Activated naive CD4-positive, alpha-beta T cell treated with Interleukin-2 at 50 U/mL for 16 hours (primary cell): ENCODE data around the gene CYP4V2.
A peak's percentile ranks its signal among the peaks of the same experiment; 100 is the strongest.

Experiments used
- DNase-seq: peaks from one replicate; pipeline ENCODE4 v3.0.0-alpha.2; 2020

CYP4V2 gene

DNA sequence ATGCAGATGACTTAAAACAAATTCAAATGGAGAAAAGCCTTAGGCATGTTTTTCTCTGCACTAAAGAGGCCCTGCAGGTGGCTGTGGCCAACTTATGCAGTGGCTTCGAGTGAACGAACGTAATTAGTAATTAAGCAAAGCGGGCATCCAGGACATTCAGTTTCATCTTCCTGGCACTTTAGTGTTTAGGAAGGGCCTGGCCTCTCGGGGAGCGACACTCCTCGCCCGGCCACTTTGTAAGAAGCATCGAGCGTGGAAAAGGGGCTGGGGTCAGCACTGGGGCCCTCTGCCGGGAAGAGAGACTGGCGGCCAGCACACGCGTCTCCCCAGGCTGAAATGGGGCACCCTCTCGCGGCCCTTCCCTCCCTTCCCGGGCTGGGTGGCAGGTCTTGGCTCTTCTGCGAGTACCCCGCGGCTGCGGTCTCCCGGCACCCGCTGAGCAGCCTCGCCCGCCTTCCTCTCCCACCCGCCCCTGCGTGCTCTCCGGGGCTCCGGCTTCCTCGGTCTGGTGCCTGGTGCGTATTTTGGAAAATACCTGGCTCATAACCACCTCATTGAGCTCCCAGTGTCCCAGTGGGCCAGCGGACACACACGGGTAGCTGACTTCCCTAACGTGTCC is 677 bp upstream of the CYP4V2 start:
- peak; percentile 45 for DNase-seq

DNA sequence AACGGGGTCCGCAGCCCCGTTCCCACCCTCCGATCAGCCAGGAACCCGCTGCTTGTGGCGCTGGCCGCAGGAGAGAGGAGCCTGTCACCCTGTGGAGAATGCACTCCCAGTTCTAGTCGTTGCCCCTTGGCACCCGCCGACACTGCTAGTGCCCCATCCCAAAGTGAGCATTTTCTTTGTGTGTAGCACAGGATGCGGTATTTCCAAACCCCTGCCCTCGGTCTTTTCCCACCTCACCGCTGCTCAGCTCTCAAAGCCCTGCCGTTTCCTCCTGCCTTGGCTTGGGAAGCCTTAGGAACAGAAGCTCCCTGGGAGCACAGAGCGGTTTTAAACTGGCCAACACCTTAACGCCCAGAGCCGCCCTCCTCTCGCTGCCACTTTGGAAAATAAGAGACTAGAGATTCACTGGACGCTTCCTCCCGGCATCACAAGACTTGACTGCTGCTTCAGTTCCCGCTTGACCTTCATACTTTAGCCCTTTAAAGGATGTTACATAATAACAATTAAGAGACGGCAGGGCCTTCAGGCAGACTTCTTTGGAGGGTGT is 772 bp downstream of the CYP4V2 start:
- peak; percentile 34 for DNase-seq

DNA sequence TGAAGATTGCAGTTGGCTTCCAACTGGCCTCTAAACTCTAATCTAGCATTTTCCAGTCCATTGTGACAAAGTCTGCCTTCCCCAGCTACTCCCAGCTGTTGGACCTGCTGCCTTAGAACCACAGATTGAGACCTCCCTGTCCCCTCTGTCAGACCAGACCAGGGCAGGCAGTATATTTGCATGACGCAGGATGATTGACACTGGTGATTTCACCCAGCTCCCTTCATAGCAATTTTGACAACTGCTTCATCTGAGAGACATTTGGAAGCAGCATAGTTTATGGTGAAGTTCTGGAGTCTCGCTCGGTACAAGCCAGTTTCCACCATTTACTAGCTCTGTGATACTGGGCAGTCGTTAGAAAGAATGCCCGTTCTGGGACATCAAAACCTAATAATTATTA is 2.5 kb downstream of the CYP4V2 start:
- no peak for DNase-seq

DNA sequence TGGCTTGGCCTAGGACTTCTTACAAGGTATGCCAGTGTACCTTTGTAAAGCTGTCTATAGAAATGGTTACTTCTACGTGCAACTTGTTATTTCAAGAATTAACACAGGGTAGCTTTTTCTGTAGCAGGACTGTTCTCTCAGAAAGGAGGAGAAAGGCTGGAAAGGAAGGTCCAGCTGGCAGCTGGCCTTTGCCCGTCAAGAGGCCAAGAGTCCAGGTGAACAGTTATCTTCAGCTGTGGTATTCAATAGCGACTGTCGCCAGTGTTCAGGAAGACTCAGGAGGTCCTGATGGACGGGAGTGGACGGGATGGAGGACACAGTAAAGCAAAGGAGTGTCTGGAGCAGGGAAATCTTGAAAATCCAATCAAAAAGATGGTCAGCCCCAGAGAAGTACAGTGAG is 4.7 kb downstream of the CYP4V2 start:
- DNase-seq = no peak

DNA sequence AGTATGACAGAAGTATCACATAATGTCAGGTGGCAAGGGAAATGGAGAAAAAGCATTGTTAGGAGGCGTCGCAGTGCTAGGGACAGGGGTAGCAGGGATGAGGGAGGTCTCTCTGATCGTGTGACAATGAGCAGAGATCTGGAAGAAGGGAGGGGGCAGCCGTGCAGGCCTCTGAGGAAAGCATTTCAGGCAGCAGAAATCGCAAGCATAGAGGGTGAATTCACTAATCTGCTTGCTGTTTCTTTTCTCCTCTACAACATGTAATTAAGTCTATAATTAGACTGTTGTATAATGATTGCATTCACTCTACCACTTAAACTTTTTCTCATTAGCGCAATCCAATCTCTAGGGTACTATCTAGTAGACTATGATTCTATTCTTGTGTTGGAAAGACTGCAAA is 9.1 kb downstream of the CYP4V2 start:
- DNase-seq = no peak

DNA sequence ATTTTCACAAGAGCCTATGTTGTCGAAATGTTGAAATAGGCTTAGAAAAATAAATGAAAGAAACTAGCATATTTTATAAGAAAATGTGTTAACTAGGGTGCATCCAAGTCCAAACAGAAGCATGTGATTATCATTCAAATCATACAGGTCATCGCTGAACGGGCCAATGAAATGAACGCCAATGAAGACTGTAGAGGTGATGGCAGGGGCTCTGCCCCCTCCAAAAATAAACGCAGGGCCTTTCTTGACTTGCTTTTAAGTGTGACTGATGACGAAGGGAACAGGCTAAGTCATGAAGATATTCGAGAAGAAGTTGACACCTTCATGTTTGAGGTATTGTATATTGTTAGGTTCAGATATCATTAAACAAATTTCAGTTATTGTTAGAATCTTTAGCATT is 9.6 kb downstream of the CYP4V2 start:
- DNase-seq = no peak

DNA sequence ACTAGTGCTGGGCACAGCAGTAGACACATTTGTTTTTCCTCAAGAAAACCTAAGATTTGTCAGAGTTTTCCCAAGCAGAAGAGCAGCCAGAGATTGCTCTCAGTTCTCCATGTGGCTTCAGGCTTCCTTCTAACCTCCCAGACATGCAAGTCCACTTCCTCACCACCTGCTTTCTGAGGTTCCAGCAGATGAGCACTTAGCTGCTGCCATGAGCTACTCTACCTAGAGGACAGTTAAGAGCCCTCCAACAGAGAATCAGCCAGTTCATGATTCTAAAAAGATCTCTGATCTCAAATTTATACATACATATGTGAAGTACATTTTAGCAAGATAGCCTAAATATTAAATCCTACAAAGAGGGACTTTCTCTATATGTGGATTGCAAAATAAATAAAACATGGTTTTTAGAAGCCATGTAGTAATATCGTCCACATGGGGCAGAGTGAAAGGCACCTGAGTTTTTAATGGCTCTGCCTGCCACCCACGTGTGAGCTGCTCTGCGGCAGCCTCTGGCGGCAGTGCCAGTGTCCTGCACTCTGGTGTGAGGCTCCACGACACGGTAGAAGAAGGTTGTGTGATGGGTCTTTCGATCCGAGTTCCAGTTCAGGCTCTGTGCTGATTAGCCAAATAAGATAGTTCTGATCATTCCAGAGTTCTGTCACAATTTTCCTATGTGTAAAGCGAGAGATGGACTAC is 10.3 kb downstream of the CYP4V2 start:
- peak; percentile 68 for DNase-seq

DNA sequence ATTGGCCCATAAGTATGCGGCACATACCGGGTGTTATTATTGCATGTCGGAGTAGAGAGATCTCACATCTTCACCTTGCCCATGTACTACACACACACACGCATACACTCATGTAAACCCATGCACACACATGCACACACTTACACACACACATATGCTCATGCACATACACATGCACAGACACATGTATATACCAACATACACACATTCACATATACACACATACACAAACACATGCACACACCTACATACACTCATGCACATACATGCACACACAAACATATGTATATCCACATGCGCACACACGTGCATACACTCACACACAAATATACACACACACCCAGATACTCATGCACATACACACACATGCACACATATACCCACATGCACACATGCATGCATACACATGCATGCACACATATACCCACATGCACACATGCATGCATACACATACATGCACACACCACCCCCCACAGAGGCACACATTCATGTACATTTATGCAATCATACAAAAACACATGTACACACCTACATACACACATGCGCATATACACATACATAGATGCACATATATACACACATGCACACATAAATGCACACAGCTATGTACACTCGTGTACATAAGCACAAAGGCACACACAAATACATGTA is 11.2 kb downstream of the CYP4V2 start:
- no peak for DNase-seq

DNA sequence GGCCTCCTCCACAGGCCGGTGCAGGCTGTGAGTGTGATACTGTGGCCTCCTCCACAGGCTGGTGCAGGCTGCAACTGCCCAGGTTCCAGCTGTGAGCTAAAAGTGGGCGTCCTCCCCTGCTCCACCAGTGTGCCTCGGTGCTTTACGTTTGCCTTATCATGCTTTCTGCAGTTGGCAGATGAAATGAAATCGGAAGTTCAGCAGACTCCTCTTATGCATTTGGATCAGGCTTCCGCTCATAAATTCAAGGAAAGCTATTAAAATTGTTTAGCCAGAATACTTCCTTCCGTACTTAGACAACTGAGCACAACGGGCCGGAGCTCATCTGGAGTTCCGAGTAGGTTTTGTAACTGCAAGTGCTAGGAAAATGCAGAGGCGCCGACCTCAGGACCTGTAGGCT is 12.0 kb downstream of the CYP4V2 start:
- no peak for DNase-seq

DNA sequence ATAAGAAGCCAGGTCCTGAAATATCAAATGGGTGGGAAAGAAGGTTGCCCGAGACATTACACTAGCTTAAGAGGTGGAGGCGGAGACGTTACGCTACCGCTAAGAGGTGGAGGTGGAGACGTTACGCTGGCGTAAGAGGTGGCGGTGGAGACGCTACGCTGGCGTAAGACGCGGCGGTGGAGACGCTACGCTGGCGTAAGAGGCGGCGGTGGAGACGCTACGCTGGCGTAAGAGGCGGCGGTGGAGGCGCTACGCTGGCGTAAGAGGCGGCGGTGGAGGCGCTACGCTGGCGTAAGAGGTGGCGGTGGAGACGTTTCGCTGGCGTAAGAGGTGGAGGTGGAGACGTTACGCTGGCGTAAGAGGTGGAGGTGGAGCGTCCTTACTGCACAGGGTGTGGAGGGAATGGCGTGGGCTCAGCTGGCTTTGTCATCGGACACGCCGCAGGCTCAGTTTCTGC is 12.8 kb downstream of the CYP4V2 start:
- no peak for DNase-seq

DNA sequence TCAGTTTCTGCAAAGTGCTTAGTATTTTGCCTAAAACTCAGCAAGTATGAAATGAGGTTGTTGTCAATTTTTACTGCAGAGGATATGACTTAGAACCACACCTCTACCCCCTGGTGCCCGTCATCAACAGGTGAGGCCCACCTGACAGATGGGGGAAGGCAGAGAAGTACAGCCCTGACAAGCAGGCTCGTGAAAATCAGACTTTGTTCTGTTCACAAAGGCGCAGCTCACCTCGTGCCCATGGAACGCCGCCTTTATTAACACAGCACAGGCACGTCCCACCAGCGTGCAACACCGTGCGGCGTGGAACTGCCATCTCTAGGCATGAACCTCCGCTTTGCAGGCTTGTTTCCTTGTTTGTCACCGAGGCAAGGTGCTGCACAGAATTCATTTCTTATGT is 13.3 kb downstream of the CYP4V2 start:
- no peak for DNase-seq

DNA sequence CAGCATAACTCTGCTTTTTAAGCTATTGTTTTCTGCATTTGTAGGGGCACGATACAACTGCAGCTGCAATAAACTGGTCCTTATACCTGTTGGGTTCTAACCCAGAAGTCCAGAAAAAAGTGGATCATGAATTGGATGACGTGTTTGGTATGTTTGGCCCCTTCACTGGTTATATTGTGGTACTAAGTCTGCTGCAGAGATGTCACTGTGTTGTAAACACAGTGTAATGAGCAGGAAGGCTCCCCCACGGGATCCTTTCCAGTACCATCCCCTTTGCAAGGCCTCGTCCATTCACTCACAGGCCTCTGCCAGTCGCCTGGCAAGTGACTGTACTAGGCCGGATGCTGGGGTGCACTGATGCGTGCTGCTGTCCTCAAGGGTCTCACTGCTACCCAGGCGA is 13.8 kb downstream of the CYP4V2 start:
- DNase-seq = no peak

DNA sequence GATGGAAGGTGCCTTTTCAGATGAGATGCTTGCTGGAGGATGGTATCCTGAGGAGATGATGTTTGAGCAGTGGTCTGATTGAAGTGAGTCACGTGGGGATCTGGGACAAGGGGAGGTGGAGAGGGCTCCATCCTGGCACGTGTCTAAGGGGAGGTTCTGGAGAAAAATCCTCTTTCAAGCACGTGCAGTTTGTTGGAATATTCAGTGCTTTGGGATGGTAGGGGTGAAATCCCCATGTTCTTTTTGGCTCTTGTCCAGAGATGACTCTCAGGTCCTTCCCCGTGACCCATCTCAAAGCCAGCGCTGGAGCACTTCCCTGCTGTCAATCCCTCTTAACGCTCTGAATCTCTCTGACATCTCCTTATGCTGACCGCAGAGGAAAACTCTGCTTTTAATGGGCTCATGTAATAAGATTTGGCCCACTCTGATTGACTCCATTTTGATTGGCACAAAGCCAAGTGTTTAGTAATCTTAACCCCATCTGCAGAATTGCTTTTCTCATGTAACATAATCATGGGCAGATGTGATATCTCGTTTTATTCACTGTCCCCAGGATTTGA is 25.2 kb downstream of the CYP4V2 start:
- no peak for DNase-seq

DNA sequence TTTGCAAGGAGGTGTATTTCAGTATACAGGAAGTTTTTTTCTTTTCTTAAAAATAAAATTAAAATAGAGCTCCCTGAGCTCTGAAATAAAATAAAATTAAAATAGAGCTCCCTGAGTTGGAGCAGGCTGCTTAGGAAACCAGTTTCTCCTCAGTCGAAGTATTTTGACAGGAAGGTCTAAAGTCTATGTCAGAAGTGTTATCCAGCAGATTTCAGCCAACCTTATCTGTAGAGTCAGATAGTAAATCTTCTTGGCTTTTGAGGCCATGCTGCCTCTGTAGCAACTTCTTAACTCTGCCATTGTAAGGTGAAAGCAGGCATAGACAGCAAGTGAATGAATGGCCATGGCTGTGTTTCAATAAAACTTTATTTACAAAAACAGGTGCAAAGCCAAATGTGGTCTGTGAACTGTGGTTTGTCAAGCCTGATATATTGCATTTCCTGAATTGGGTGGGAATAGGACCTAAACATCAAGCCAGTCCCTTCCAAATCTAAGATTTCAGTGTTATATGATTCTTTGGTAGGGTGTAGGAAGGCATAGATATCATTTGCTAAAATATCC is 26.4 kb downstream of the CYP4V2 start:
- no peak for DNase-seq

DNA sequence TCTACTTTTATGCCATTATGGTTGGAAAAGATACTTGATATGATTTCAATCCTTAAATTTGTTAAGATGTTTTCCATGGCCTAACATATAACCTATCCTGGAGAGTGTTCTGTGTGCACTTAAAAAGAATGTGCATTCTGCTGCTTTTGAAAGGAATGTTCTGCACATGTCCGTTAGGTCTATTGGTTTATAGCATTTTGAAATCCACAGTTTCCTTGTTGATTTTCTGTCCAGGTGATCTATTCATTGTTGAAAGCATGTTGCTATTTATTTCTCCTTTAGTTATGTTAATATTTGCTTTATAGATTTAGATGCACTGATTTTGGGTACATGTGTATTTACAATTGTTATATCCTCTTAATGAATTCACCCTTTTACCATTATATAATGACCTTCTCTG is 30.3 kb downstream of the CYP4V2 start:
- DNase-seq = no peak

DNA sequence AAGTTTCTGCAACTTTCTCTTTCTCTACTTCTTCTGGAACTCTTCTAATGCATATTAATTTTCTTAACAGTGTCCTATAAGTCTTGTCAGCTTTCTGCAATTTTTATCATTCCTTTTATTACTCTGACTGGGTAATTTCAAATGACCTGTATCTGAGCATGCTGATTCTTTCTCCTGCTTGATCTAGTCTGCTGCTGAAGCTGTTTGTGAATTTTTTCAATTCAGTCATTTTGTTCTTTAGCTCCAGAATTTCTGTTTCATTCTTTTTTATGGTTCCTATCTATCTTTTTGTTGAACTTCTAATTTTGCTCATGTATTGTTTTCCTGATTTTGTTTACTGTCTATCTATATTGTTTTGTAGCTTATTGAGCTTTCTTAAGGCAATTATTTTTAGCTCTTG is 34.5 kb downstream of the CYP4V2 start:
- DNase-seq = no peak

DNA sequence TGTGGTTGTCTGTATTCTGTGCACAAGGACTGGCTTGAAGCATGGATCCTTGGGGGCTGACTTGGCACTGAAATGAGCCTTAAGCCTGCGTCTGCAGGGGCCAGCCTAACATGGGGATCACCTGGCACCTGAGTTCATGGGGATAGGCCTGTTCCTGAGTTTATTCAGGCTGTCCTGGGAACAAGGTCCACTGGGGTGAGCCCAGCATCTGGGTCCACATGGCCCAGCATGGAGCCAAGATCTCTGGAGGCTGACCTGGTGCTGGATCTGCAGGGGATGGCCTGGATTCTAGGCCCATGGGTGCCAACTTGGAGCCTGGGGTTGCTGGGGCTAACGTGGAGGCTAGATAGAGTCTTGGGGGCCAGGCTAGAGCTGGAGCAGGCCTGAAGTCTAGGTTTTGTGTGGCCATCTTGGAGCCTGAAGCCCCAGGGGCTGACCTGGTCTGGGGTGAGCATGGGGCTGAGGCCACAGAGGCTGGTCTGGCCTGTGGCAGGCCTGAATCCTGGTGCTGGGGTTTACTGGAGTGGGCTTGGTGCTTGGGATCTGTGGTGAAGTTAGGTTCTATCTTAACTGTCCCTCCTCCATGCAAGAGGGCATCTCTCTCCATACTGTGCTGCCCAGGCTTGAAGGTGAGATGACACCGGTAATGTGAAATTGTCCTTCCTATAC is 35.3 kb downstream of the CYP4V2 start:
- DNase-seq = no peak

DNA sequence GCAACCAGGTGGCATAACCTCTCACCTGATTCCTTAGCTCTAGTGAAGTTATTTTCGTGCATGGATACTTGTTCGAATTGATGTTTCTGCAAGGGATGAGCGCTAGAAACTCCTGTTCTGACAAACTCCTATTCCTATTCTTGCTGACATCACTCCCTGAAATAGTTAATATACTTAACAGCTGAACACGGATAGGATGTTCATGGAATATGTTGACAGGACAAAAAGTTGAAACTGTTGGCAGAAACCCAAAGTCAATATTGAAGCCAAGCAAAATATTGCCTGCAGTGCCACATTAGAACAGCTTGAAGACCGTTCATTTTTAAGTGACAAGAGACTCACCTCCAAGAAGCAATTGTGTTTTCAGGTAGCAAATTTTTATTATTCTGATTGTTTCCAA is 35.9 kb downstream of the CYP4V2 start, which contains the start of gene KLKB1:
KLKB1 (plus strand) TSS at position 287 of the 400 bp plus-strand sequence. CDS start 689 bp downstream, outside the sequence.
- no peak for DNase-seq

DNA sequence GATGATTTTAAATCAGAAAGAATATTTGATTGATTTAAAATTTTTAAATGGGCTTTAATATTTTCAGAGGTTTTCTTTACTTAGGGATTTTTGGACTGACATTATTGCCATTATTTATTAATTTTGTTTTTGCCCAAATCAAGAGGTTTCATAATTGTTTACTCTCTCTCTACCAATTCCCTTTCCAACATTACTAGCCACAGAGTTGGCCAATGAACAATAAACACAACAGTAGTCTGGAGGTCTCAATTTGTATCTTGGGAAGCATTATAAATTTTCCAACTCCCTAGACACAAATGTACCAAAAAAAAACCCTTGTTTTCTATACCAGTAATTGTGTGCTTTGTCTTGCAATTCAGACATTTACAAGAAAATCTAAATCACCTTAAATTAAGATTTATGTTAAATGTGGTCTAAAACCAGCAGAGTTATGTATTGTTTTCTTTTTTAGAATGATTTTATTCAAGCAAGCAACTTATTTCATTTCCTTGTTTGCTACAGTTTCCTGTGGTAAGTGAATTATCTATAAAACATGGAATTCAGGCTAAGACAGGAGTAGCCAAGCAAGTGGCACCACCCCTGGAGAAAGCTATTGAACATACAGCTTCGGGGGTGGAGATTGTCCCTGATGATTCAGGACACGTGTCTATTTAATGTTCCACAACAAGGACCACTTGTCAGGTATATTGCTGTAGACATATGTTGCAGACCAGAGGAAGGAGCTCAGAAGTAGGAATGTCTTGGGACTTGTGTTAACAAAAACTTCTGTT is 36.6 kb downstream of the CYP4V2 start:
- DNase-seq = no peak

DNA sequence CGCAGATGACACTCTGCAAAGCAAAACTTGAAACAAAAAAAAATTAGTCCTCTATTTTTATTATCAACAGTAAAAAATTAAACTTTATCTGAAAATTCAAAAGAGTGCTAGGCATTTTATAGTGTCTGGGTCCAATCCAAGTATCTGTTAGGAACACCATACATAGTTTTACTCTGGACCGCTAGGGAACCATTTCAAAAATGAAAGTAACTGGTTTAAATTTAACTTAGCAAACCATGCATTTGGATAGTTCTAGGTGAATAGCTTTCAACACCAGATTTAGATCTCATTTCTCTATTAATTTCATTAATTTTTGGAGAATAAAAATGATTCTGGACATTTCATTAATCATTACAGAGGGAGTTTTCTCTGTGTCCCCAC is 37.1 kb downstream of the CYP4V2 start:
- DNase-seq = no peak

DNA sequence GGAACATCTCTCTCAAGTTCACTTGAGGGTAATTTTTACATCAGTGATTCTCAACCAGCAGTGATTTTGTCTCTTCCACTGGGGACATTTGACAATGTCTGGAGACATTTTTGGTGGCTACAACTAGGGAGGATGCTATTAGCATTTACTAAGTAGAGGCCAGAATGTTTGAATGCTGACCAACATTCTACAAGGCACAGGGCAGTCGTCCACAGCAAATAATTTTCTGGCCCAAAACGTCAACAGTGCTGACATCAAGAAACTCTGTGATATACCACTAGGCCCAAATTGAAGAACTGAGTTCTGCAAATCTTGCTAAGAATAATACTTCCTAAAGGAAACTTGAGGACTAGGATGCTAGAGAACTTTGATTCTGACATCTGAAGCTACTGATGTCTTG is 43.0 kb downstream of the CYP4V2 start:
- DNase-seq = no peak

DNA sequence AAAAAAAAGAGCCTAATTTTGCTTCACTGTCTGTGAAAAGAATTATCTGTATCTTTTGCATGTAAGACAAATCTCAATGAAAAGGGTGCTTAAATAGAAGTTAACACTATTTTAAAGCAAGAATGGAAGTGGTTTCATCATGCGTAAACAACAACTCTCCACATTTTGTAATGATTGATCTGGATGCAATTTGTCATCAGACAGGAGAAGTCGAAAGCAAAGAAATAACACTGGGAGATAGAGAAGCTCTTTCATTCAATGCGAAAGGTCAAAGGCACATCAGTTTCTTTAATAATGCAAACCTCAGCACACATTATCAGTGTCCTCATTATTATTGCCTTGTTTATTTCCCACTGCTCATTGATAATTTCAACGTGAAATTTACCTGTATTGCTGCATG is 44.8 kb downstream of the CYP4V2 start:
- DNase-seq = no peak
